KOPT-K1 (cell line): ENCODE data around the gene SND1.

ENCODE experiments used
- H3K27ac ChIP-seq: fragments of 200-600 bp; sonication (generic); 2 replicates; pipeline ENCODE4 v1.5.1; 2016; ENCODE audit warnings: antibody characterized with exemption, mild to moderate bottlenecking, low read depth, low read length; ENCODE audit not compliant: poor library complexity, severe bottlenecking
- H3K36me3 ChIP-seq: fragments of 200-600 bp; sonication (generic); 2 replicates; pipeline ENCODE4 v1.5.1; 2017; ENCODE audit warnings: antibody characterized with exemption, mild to moderate bottlenecking, low read length, moderate library complexity; ENCODE audit not compliant: insufficient read depth
- H3K9me3 ChIP-seq: fragments of 200-600 bp; sonication (generic); 2 replicates; pipeline ENCODE4 v1.5.1; 2017; ENCODE audit warnings: antibody characterized with exemption, low read length, mild to moderate bottlenecking; ENCODE audit not compliant: insufficient read depth, poor library complexity, severe bottlenecking

The SND1 gene

GRCh38 chr7:127771707-127772106, 119.7 kb downstream of the SND1 start:
- H3K36me3 ChIP-seq, result no peaks in the 10 kb centered on the region
- H3K9me3 ChIP-seq, result no peaks in the 10 kb centered on the region
- H3K27ac ChIP-seq, result no peak overlapping the region

- no peak overlapping the region for H3K27ac ChIP-seq
- H3K9me3 ChIP-seq, result no peaks in the 10 kb centered on the region
Measured at GRCh38 chr7:127776776-127777386, 124.9 kb downstream of the SND1 start.

GRCh38 chr7:127780489-127780888, 128.5 kb downstream of the SND1 start:
- Histone ChIP-seq H3K9me3 (no peaks in the 10 kb centered on the region), H3K36me3 (no peaks in the 10 kb centered on the region; the same call in 1 of the 2 replicates), H3K27ac (no peak overlapping the region)

More at GRCh38 chr7:127776776-127777386, 124.9 kb downstream of the SND1 start:
- no peaks in the 10 kb centered on the region for H3K36me3 ChIP-seq

GRCh38 chr7:127781081-127781480, 129.1 kb downstream of the SND1 start:
- no peak overlapping the region for H3K27ac ChIP-seq
- no peaks in the 10 kb centered on the region; the same call in 1 of the 2 replicates for H3K36me3 ChIP-seq

GRCh38 chr7:127782075-127782474, 130.1 kb downstream of the SND1 start:
- no peaks in the 10 kb centered on the region for H3K9me3 ChIP-seq
- H3K27ac ChIP-seq, result no peak overlapping the region

More at GRCh38 chr7:127781081-127781480, 129.1 kb downstream of the SND1 start:
- H3K9me3 ChIP-seq, result no peaks in the 10 kb centered on the region

GRCh38 chr7:127782654-127783559, 130.9 kb downstream of the SND1 start:
- no peaks in the 10 kb centered on the region for H3K9me3 ChIP-seq
- H3K36me3 ChIP-seq, result no peaks in the 10 kb centered on the region; the same call in 1 of the 2 replicates
- H3K27ac ChIP-seq, result no peak overlapping the region

More at GRCh38 chr7:127782075-127782474, 130.1 kb downstream of the SND1 start:
- H3K36me3 ChIP-seq, result no peaks in the 10 kb centered on the region; the same call in 1 of the 2 replicates

GRCh38 chr7:127786184-127786583, 134.2 kb downstream of the SND1 start:
- Histone ChIP-seq H3K9me3 (no peaks in the 10 kb centered on the region), H3K36me3 (no peaks in the 10 kb centered on the region; the same call in 1 of the 2 replicates), H3K27ac (no peak overlapping the region)

GRCh38 chr7:127789031-127789430, 137.0 kb downstream of the SND1 start:
- H3K36me3 ChIP-seq, result no peaks in the 10 kb centered on the region; the same call in 1 of the 2 replicates
- H3K9me3 ChIP-seq, result no peaks in the 10 kb centered on the region
- H3K27ac ChIP-seq, result no peak overlapping the region

GRCh38 chr7:127791446-127792189, 139.6 kb downstream of the SND1 start:
- Histone ChIP-seq H3K36me3 (no peaks in the 10 kb centered on the region), H3K9me3 (no peaks in the 10 kb centered on the region), H3K27ac (no peak overlapping the region)

- Histone ChIP-seq H3K36me3 (no peaks in the 10 kb centered on the region), H3K27ac (no peak overlapping the region), H3K9me3 (no peaks in the 10 kb centered on the region)
Measured at GRCh38 chr7:127792528-127793342, 140.7 kb downstream of the SND1 start.

GRCh38 chr7:127793582-127793981, 141.6 kb downstream of the SND1 start:
- H3K9me3 ChIP-seq, result no peaks in the 10 kb centered on the region
- H3K27ac ChIP-seq, result no peak overlapping the region
- no peaks in the 10 kb centered on the region for H3K36me3 ChIP-seq

GRCh38 chr7:127794136-127794535, 142.1 kb downstream of the SND1 start:
- no peaks in the 10 kb centered on the region for H3K9me3 ChIP-seq
- H3K27ac ChIP-seq, result no peak overlapping the region
- no peaks in the 10 kb centered on the region for H3K36me3 ChIP-seq

GRCh38 chr7:127794551-127794950, 142.6 kb downstream of the SND1 start:
- no peaks in the 10 kb centered on the region for H3K36me3 ChIP-seq
- H3K9me3 ChIP-seq, result no peaks in the 10 kb centered on the region
- H3K27ac ChIP-seq, result no peak overlapping the region

GRCh38 chr7:127798023-127798422, 146.0 kb downstream of the SND1 start:
- Histone ChIP-seq H3K27ac (no peak overlapping the region), H3K9me3 (no peaks in the 10 kb centered on the region), H3K36me3 (no peaks in the 10 kb centered on the region)
